HFF-Myc (cell line): Measurements from ENCODE around the gene NFKB1.

Experiments
- DNase-seq: peaks from one replicate; pipeline ENCODE4 v3.0.0-alpha.2; 2011; ENCODE audit warnings: low read depth; ENCODE audit errors: extremely low read depth
- H3K4me3 ChIP-seq: replicated peaks from 2 replicates; pipeline ENCODE4 v1.5.1; 2011; ENCODE audit warnings: low read depth, mild to moderate bottlenecking, control low read depth, low read length
- CTCF ChIP-seq: IDR thresholded peaks from 2 replicates; pipeline ENCODE4 v1.5.1; 2012; ENCODE audit warnings: mild to moderate bottlenecking, low read depth, low read length, control low read depth; ENCODE audit errors: missing control alignments

The NFKB1 gene

GRCh38 chr4:102560115-102560514, 59.0 kb downstream of the NFKB1 start:
- TF ChIP-seq CTCF = no peak
- H3K4me3 ChIP-seq = no peak overlapping the region
- no peak for DNase-seq

GRCh38 chr4:102560571-102561341, 59.6 kb downstream of the NFKB1 start:
- TF ChIP-seq CTCF = no peak
- no peak for DNase-seq

GRCh38 chr4:102563000-102563399, 61.8 kb downstream of the NFKB1 start:
- no peak for DNase-seq
- no peak for TF ChIP-seq CTCF
- no peak overlapping the region for H3K4me3 ChIP-seq

More at GRCh38 chr4:102560571-102561341, 59.6 kb downstream of the NFKB1 start:
- no peak overlapping the region for H3K4me3 ChIP-seq

- TF ChIP-seq CTCF = no peak
- no peak overlapping the region for H3K4me3 ChIP-seq
- DNase-seq = no peak
Observed at GRCh38 chr4:102564399-102565059, 63.4 kb downstream of the NFKB1 start.

- no peak for DNase-seq
- TF ChIP-seq CTCF = no peak
Observed at GRCh38 chr4:102565696-102566095, 64.5 kb downstream of the NFKB1 start.

GRCh38 chr4:102566426-102566825, 65.3 kb downstream of the NFKB1 start:
- no peak for TF ChIP-seq CTCF

More at GRCh38 chr4:102565696-102566095, 64.5 kb downstream of the NFKB1 start:
- H3K4me3 ChIP-seq = no peak overlapping the region

More at GRCh38 chr4:102566426-102566825, 65.3 kb downstream of the NFKB1 start:
- H3K4me3 ChIP-seq = no peak overlapping the region
- DNase-seq = no peak
